ENCODE data around the gene NTPCR.
A peak's percentile ranks its signal among the peaks of the same experiment; 100 is the strongest.
"Not testable (repeated sequence)": the region's sequence is repeated elsewhere in the genome, so short reads cannot be mapped to it uniquely, and the experiment has no call there.

NTPCR gene

GRCh38 chr1:232987046-232987773 lies 36.8 kb downstream of the NTPCR start:
- no peak for DNase-seq

- no peak for DNase-seq
Measured at GRCh38 chr1:232987774-232988140, 37.3 kb downstream of the NTPCR start.

GRCh38 chr1:232988572-232989040 lies 38.2 kb downstream of the NTPCR start:
- DNase-seq = no peak

- DNase-seq = no peak
Measured at GRCh38 chr1:232990176-232991128, 40.0 kb downstream of the NTPCR start.

GRCh38 chr1:232991238-232991637 lies 40.8 kb downstream of the NTPCR start:
- no peak for DNase-seq

- DNase-seq = no peak
Measured at GRCh38 chr1:232992227-232992626, 41.8 kb downstream of the NTPCR start.

GRCh38 chr1:232993555-232993954 lies 43.1 kb downstream of the NTPCR start:
- no peak for DNase-seq

- DNase-seq = no peak
Measured at GRCh38 chr1:232995189-232995588, 44.8 kb downstream of the NTPCR start.

GRCh38 chr1:232996143-232996542 lies 45.7 kb downstream of the NTPCR start:
- DNase-seq = no peak

GRCh38 chr1:232998138-232998537 lies 47.7 kb downstream of the NTPCR start:
- no peak for DNase-seq

- DNase-seq = no peak
Measured at GRCh38 chr1:232998646-232999045, 48.2 kb downstream of the NTPCR start.

GRCh38 chr1:232999956-233000625 lies 49.7 kb downstream of the NTPCR start:
- DNase-seq = no peak

- DNase-seq = not testable (repeated sequence)
Measured at GRCh38 chr1:233003638-233004037, 53.2 kb downstream of the NTPCR start.

GRCh38 chr1:233004451-233004850 lies 54.0 kb downstream of the NTPCR start:
- no peak for DNase-seq

- no peak for DNase-seq
Measured at GRCh38 chr1:233005156-233005555, 54.7 kb downstream of the NTPCR start.

GRCh38 chr1:233005703-233006102 lies 55.3 kb downstream of the NTPCR start:
- DNase-seq = no peak

GRCh38 chr1:233006108-233006507 lies 55.7 kb downstream of the NTPCR start:
- no peak for DNase-seq

GRCh38 chr1:233006541-233006973 lies 56.1 kb downstream of the NTPCR start:
- no peak for DNase-seq

- DNase-seq = peak; percentile 10
Measured at GRCh38 chr1:233010146-233010545, 59.7 kb downstream of the NTPCR start.

- no peak for DNase-seq
Measured at GRCh38 chr1:233012021-233012420, 61.6 kb downstream of the NTPCR start.

- peak; percentile 25 for DNase-seq
Measured at GRCh38 chr1:233015965-233016364, 65.6 kb downstream of the NTPCR start.

- no peak for DNase-seq
Measured at GRCh38 chr1:233016798-233017197, 66.4 kb downstream of the NTPCR start.

GRCh38 chr1:233019083-233019482 lies 68.7 kb downstream of the NTPCR start:
- no peak for DNase-seq
